ENCODE measurements around the gene PRDM16.

The PRDM16 gene

GRCh38 chr1:3192361-3192760 lies 123.4 kb downstream of the PRDM16 start:
- no peak for DNase-seq

- DNase-seq = no peak
Measured at GRCh38 chr1:3192825-3193224, 123.8 kb downstream of the PRDM16 start.

GRCh38 chr1:3193811-3194210 lies 124.8 kb downstream of the PRDM16 start:
- DNase-seq = no peak

- no peak for DNase-seq
Measured at GRCh38 chr1:3194760-3195479, 125.9 kb downstream of the PRDM16 start.

- DNase-seq = no peak
Measured at GRCh38 chr1:3195480-3195815, 126.4 kb downstream of the PRDM16 start.

GRCh38 chr1:3195966-3196515 lies 127.0 kb downstream of the PRDM16 start:
- DNase-seq = no peak

GRCh38 chr1:3196577-3197245 lies 127.7 kb downstream of the PRDM16 start:
- DNase-seq = no peak

GRCh38 chr1:3197781-3198316 lies 128.8 kb downstream of the PRDM16 start:
- no peak for DNase-seq

- DNase-seq = no peak
Measured at GRCh38 chr1:3198371-3199271, 129.6 kb downstream of the PRDM16 start.

GRCh38 chr1:3204725-3205124 lies 135.7 kb downstream of the PRDM16 start:
- no peak for DNase-seq

- DNase-seq = no peak
Measured at GRCh38 chr1:3205815-3206214, 136.8 kb downstream of the PRDM16 start.

GRCh38 chr1:3206696-3207095 lies 137.7 kb downstream of the PRDM16 start:
- no peak for DNase-seq

GRCh38 chr1:3207217-3207848 lies 138.3 kb downstream of the PRDM16 start:
- no peak for DNase-seq

- no peak for DNase-seq
Measured at GRCh38 chr1:3208819-3209200, 139.8 kb downstream of the PRDM16 start.

- no peak for DNase-seq
Measured at GRCh38 chr1:3209201-3209600, 140.2 kb downstream of the PRDM16 start.

- DNase-seq = no peak
Measured at GRCh38 chr1:3211582-3212375, 142.8 kb downstream of the PRDM16 start.

GRCh38 chr1:3212453-3213355 lies 143.7 kb downstream of the PRDM16 start:
- DNase-seq = no peak

- no peak for DNase-seq
Measured at GRCh38 chr1:3213730-3214129, 144.7 kb downstream of the PRDM16 start.

GRCh38 chr1:3215198-3216014 lies 146.4 kb downstream of the PRDM16 start:
- no peak for DNase-seq

- no peak for DNase-seq
Measured at GRCh38 chr1:3216015-3216391, 147.0 kb downstream of the PRDM16 start.
